ENCODE data around the gene CCZ1. TPM values are rescaled to one million over a fixed set of nuclear protein-coding genes. Genes with fewer than 3 reads are reported as not detected.
"Not testable (repeated sequence)": the region's sequence is repeated elsewhere in the genome, so short reads cannot be mapped to it uniquely, and the experiment has no call there.

CCZ1 gene
- total RNA-seq, 1 donor from 2014 or later: 56.8 TPM

- intact Hi-C loops (cut with DNase I): no loop called here
- ATAC-seq: no peak
- no peaks in the 10 kb centered on the region for H3K27me3 ChIP-seq (ENCODE audit: low read depth)
These were observed 6.0 kb upstream of the CCZ1 start for GRCh38 chr7:5892498-5892897.

GRCh38 chr7:5897369-5897919 lies 1.1 kb upstream of the CCZ1 start:
- H3K9me3 ChIP-seq; intact Hi-C loops (cut with DNase I); H3K4me1 ChIP-seq; H3K36me3 ChIP-seq; H3K27me3 ChIP-seq (ENCODE audit: low read depth); H3K4me3 ChIP-seq; H3K27ac ChIP-seq; DNase-seq: not testable (repeated sequence)
- peak; percentile 27 to 49 for ATAC-seq

More at GRCh38 chr7:5892498-5892897, 6.0 kb upstream of the CCZ1 start:
- TF ChIP-seq CTCF (IDR thresholded peaks at IDR 0.05): no peak
- H3K36me3 ChIP-seq: no peaks in the 10 kb centered on the region
- no peaks in the 10 kb centered on the region for H3K9me3 ChIP-seq
- no peak for DNase-seq
- H3K4me3 ChIP-seq: no peak overlapping the region
- H3K27ac ChIP-seq: no peak overlapping the region
- no peaks in the 10 kb centered on the region for H3K4me1 ChIP-seq

- H3K9me3 ChIP-seq; H3K4me1 ChIP-seq; H3K27ac ChIP-seq; DNase-seq; H3K4me3 ChIP-seq; H3K27me3 ChIP-seq (ENCODE audit: low read depth); ATAC-seq; intact Hi-C loops (cut with DNase I): not testable (repeated sequence)
- H3K36me3 ChIP-seq: peaks cover 30% of the 10 kb centered on the region
These were observed 4.5 kb downstream of the CCZ1 start for GRCh38 chr7:5903002-5903401.

- H3K4me1 ChIP-seq; ATAC-seq; H3K9me3 ChIP-seq; H3K27ac ChIP-seq; DNase-seq; H3K27me3 ChIP-seq (ENCODE audit: low read depth); intact Hi-C loops (cut with DNase I); H3K4me3 ChIP-seq: not testable (repeated sequence)
- H3K36me3 ChIP-seq: peaks cover 33% of the 10 kb centered on the region
These were observed 6.2 kb downstream of the CCZ1 start for GRCh38 chr7:5904726-5905125.

- DNase-seq; H3K4me3 ChIP-seq; H3K27me3 ChIP-seq (ENCODE audit: low read depth); ATAC-seq; H3K4me1 ChIP-seq; H3K27ac ChIP-seq; H3K9me3 ChIP-seq; intact Hi-C loops (cut with DNase I): not testable (repeated sequence)
- peaks cover 38% of the 10 kb centered on the region for H3K36me3 ChIP-seq
These were observed 10.3 kb downstream of the CCZ1 start for GRCh38 chr7:5908835-5909234.

GRCh38 chr7:5916529-5916928 lies 18.0 kb downstream of the CCZ1 start:
- DNase-seq; H3K9me3 ChIP-seq; H3K36me3 ChIP-seq; H3K4me3 ChIP-seq; H3K4me1 ChIP-seq; H3K27ac ChIP-seq; H3K27me3 ChIP-seq (ENCODE audit: low read depth); ATAC-seq; intact Hi-C loops (cut with DNase I): not testable (repeated sequence)

- intact Hi-C loops (cut with DNase I); ATAC-seq; H3K4me1 ChIP-seq; H3K36me3 ChIP-seq; H3K4me3 ChIP-seq; H3K27ac ChIP-seq; H3K27me3 ChIP-seq (ENCODE audit: low read depth); DNase-seq; H3K9me3 ChIP-seq: not testable (repeated sequence)
These were observed 25.6 kb downstream of the CCZ1 start for GRCh38 chr7:5924180-5924579.

GRCh38 chr7:5924630-5925029 lies 26.1 kb downstream of the CCZ1 start:
- H3K27me3 ChIP-seq (ENCODE audit: low read depth); ATAC-seq; H3K36me3 ChIP-seq; H3K4me1 ChIP-seq; DNase-seq; H3K27ac ChIP-seq; H3K4me3 ChIP-seq; H3K9me3 ChIP-seq; intact Hi-C loops (cut with DNase I): not testable (repeated sequence)

GRCh38 chr7:5926263-5926870 lies 27.8 kb downstream of the CCZ1 start:
- H3K27ac ChIP-seq; DNase-seq; H3K27me3 ChIP-seq (ENCODE audit: low read depth); H3K36me3 ChIP-seq; H3K9me3 ChIP-seq; H3K4me3 ChIP-seq; H3K4me1 ChIP-seq; intact Hi-C loops (cut with DNase I): not testable (repeated sequence)
- peak; percentile 86 to 88 for ATAC-seq

GRCh38 chr7:5930290-5930689 lies 31.8 kb downstream of the CCZ1 start:
- H3K9me3 ChIP-seq; H3K36me3 ChIP-seq; H3K4me3 ChIP-seq; ATAC-seq; DNase-seq; intact Hi-C loops (cut with DNase I); H3K27me3 ChIP-seq (ENCODE audit: low read depth); H3K27ac ChIP-seq; H3K4me1 ChIP-seq: not testable (repeated sequence)

GRCh38 chr7:5931250-5931649 lies 32.7 kb downstream of the CCZ1 start:
- H3K4me1 ChIP-seq; H3K27ac ChIP-seq; DNase-seq; H3K9me3 ChIP-seq; intact Hi-C loops (cut with DNase I); H3K4me3 ChIP-seq; ATAC-seq; H3K27me3 ChIP-seq (ENCODE audit: low read depth); H3K36me3 ChIP-seq: not testable (repeated sequence)

- H3K4me3 ChIP-seq; ATAC-seq; H3K36me3 ChIP-seq; H3K9me3 ChIP-seq; intact Hi-C loops (cut with DNase I); DNase-seq; H3K4me1 ChIP-seq; H3K27ac ChIP-seq; H3K27me3 ChIP-seq (ENCODE audit: low read depth): not testable (repeated sequence)
These were observed 33.5 kb downstream of the CCZ1 start for GRCh38 chr7:5931905-5932644.

GRCh38 chr7:5934945-5935450 lies 36.5 kb downstream of the CCZ1 start:
- intact Hi-C loops (cut with DNase I); H3K27ac ChIP-seq; H3K4me1 ChIP-seq; H3K9me3 ChIP-seq; H3K4me3 ChIP-seq; H3K27me3 ChIP-seq (ENCODE audit: low read depth); DNase-seq; H3K36me3 ChIP-seq; ATAC-seq: not testable (repeated sequence)

Measured in lower lobe of right lung (tissue), 2 donors.